GM21737 (cell line): ENCODE data around the gene RABL6.

ENCODE experiments used
- ATAC-seq: cut with Tn5 transposase; IDR thresholded peaks from one replicate; pipeline ENCODE4 v1.9.1; 2021; ENCODE audit warnings: mild to moderate bottlenecking, moderate library complexity; ENCODE audit not compliant: unreplicated experiment

RABL6 gene

GRCh38 chr9:136814725-136815421, 7.1 kb downstream of the RABL6 start:
- no peak for ATAC-seq

GRCh38 chr9:136815422-136815782, 7.7 kb downstream of the RABL6 start:
- no peak for ATAC-seq

GRCh38 chr9:136820971-136821825, 13.4 kb downstream of the RABL6 start:
- no peak for ATAC-seq

DNA sequence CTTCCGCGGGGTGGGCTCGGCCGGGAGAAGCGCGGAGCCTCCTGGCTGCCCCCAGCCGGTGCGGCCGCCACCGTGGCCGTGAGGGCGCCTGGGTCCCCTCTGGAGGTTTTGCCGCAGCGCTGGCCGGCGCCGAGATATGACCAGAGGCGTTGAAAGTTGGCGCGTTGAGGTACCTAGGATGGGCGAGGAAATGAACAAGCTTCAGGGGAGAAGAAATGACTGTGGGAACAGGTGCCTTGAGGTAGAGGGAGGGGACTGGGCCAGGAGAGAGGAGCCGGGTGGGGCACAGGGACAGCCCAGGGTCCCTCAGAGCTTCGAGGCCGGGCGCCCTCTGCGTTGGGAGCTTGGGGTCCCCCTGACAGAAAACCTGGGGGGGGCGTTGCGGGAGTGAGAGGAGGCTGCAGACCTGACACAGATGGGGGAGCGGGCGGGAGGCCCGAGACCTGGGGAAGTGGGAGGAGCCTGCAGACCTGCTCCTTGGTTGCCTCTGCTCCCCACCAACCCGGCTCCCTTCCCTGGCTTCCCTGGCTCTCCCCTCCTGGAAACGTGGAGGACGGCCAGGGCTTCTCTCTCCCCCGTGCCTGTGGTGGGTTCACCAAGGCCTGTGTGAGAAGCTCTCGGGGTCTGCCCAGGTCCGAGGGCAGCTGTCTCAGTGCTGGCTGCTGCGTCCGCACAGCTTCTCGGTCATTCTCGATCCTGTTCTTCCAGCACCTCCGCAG, 14.2 kb downstream of the RABL6 start:
- no peak for ATAC-seq

GRCh38 chr9:136823136-136824046, 15.6 kb downstream of the RABL6 start:
- no peak for ATAC-seq

GRCh38 chr9:136824496-136825225, 16.9 kb downstream of the RABL6 start:
- ATAC-seq = no peak

- ATAC-seq = no peak
Measured at GRCh38 chr9:136825295-136826187, 17.8 kb downstream of the RABL6 start.

GRCh38 chr9:136826188-136826541, 18.4 kb downstream of the RABL6 start:
- ATAC-seq = no peak

DNA sequence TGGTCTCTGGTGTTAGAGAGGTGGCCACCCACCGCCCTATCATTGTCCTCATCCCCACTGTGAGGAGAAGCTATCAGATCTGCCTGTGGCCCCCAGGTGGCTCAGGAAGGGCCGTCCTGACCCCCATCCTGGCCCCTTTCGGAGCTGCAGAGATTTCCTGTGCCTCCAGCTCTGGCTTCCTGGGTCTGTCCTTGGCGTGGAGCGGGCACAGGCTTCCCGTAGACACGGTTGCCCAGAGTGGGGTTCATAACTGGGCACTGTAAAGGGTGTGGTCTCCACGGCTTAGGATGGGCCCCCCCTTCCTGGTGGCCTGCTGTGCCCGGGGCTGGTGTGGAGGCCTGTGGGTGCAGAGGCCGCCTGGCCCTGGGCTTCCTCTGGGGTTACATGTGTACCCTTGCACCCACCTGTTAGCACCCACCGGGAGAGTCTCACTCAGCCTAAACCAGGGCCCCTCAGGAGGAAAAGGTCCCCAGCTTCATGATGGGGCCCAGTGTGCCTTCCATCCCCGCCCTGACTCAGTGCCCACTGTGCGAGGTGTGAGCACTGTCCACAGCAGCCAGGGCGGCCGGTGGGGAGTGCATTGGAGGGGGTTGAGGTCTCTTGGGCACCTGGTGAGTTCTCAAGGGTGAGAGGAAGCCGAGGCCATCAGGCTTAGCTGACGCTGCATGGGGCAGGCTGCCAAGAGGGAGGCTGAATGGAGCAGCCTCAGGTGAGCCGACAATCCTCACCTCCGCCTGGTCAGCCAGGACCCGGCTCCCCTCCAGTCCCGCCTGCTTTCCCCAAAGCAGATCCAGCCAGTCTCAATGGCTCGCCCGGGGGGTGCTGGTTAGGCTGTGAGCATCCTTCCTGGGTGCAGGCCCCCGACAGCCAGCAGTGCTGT, 19.2 kb downstream of the RABL6 start:
- ATAC-seq = no peak

DNA sequence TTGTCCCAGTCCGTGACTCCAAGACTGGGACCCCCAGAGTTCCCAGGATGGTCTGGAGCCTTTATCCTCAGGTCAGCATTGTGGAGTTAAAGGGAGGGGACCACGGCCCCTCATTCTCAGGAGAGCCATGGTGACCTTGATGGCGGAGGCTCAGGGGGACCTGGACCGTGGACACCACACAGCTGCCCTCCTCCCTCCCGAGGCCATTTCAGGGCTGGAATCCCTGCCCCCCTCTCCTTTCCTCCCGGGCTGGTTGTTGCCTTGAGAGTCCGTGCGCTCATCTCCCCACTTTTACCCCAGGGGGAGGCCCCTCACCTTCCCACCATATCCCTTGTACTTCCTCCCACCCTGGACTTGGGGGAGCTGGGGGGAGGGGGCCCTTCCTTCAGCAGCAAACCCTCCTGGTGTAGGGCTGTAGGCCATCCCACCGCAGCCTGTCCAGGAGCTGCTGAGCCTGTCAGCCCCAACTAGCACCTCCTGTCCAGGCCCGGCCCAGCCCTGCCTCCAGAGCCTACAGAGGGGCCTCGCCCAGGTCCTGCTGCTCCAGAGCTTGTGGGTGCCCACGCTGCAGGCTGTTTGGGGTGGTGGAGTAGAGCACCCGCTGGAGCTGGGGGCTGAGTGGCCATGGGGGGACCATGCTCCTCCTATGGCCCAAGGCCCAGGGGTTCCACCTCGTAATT, 20.2 kb downstream of the RABL6 start:
- ATAC-seq = no peak

- ATAC-seq = no peak
Measured at GRCh38 chr9:136828474-136829140, 20.9 kb downstream of the RABL6 start.

- no peak for ATAC-seq
Measured at GRCh38 chr9:136829412-136829811, 21.7 kb downstream of the RABL6 start.

- no peak for ATAC-seq
Measured at GRCh38 chr9:136829981-136830885, 22.5 kb downstream of the RABL6 start.

DNA sequence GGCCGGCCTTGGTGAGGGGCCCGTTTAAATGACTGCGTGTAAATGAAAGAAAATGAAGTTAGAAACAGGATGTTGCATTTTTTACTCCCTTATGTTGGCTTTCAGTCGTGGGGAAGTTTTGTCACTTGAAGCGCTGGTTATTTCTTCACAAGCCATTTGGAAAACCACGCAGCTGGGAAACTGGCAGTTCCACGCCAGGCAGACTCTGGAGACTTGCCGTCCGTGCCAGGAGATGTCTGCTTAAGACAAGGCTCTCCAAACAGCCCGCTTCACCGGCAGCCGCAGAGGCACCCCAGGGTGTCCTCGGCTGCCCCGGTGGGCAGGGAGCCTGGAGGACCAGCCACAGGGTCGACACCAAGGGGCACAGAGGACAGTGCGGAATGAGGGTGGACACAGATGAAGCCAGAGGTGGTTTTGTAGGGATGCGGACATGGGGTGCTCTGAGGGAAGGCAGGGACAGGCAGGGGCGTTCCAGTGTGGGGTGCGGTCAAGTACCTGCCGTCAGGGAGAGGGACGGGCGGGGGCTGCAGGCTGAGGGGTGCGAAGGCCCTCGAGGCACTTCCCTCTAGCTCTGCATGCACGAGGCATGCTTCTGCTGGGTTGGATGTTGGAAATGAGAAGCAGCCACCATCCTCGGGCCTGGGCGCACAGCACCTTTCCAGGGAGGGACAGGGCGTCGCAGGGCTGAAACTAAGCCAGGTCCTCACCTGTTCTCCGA, 23.4 kb downstream of the RABL6 start:
- no peak for ATAC-seq

DNA sequence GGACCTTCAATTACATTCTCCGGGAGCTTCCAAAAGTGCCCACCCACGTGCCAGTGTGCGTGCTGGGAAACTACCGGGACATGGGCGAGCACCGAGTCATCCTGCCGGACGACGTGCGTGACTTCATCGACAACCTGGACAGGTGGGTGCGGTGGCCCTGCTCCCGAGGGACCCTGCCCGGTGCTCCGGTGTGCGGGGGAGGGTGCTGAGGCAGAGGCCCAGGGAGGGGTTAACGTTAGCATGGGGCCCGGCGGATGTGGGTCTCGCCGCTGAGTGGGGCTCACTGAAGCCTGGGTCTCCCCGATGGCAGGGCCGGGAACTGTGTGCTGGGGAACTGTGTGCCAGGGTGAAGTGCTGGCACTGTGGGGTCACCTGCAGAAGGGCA, 24.0 kb downstream of the RABL6 start:
- ATAC-seq = no peak
